RWPE2 (cell line): Measurements from ENCODE around the gene ALK.

Experiments
- ATAC-seq: fragments of 200-7000 bp; cut with Tn5 transposase; 3 replicates; pipeline ENCODE4 v1.9.1; 2021; ENCODE audit warnings: low read depth
- DNase-seq: peaks from one replicate; pipeline ENCODE4 v3.0.0-alpha.2; 2020; ENCODE audit warnings: low spot score
- H3K27ac ChIP-seq: fragments of 450-650 bp; 2 replicates; pipeline ENCODE4 v1.5.1; 2017; ENCODE audit warnings: mild to moderate bottlenecking; ENCODE audit not compliant: poor library complexity, severe bottlenecking
- H3K27me3 ChIP-seq: fragments of 250-450 bp; sonication (Bioruptor Pico); 2 replicates; pipeline ENCODE4 v1.5.1; 2021; ENCODE audit warnings: mild to moderate bottlenecking, moderate library complexity; ENCODE audit not compliant: insufficient read depth, poor library complexity, severe bottlenecking
- H3K36me3 ChIP-seq: fragments of 250-450 bp; sonication (Bioruptor Pico); 2 replicates; pipeline ENCODE4 v1.5.1; 2020; ENCODE audit warnings: low read depth, mild to moderate bottlenecking, moderate library complexity
- H3K4me1 ChIP-seq: fragments of 250-450 bp; sonication (Bioruptor Pico); 2 replicates; pipeline ENCODE4 v1.5.1; 2021; ENCODE audit warnings: mild to moderate bottlenecking, moderate library complexity; ENCODE audit not compliant: insufficient read depth, poor library complexity, severe bottlenecking
- H3K4me3 ChIP-seq: fragments of 250-450 bp; sonication (Bioruptor Pico); 2 replicates; pipeline ENCODE4 v1.5.1; 2021; ENCODE audit warnings: mild to moderate bottlenecking, moderate library complexity; ENCODE audit not compliant: severe bottlenecking
- H3K9me3 ChIP-seq: fragments of 250-450 bp; sonication (Bioruptor Pico); 2 replicates; pipeline ENCODE4 v1.5.1; 2021; ENCODE audit warnings: mild to moderate bottlenecking, moderate library complexity; ENCODE audit not compliant: severe bottlenecking
- TF ChIP-seq, protein P1 (sequence below): fragments of 450-650 bp; IDR thresholded peaks from one replicate; pipeline ENCODE4 v1.5.1; 2017; ENCODE audit warnings: mild to moderate bottlenecking, moderate library complexity; ENCODE audit not compliant: poor library complexity, severe bottlenecking

ALK gene

DNA sequence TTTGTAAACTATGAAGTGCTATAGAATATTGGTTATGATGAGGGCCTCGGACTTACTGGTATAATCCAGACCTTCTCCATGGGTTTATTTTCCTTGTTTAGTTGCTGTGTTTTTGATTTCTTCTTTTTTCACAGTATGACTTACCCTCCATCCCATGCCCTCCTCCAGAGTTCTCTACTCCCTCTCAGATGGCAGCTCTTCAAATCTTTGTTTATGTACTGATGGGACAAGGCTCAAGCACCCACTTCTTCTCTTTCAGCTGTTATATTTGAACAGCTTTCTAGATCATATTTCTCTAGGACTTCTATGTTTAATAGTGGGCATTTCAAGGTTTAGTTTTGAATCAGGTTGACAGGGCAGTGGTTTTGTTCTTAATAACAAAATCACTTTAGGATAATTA lies 762.3 kb downstream of the ALK start:
- H3K27me3 ChIP-seq = no peaks in the 10 kb centered on the region
- H3K4me1 ChIP-seq = no peaks in the 10 kb centered on the region
- no peak overlapping the region for H3K4me3 ChIP-seq
- H3K36me3 ChIP-seq = peaks cover 81% of the 10 kb centered on the region
- H3K9me3 ChIP-seq = no peaks in the 10 kb centered on the region
- DNase-seq (no peak), ATAC-seq (no peak)
- TF ChIP-seq, protein P1, sequence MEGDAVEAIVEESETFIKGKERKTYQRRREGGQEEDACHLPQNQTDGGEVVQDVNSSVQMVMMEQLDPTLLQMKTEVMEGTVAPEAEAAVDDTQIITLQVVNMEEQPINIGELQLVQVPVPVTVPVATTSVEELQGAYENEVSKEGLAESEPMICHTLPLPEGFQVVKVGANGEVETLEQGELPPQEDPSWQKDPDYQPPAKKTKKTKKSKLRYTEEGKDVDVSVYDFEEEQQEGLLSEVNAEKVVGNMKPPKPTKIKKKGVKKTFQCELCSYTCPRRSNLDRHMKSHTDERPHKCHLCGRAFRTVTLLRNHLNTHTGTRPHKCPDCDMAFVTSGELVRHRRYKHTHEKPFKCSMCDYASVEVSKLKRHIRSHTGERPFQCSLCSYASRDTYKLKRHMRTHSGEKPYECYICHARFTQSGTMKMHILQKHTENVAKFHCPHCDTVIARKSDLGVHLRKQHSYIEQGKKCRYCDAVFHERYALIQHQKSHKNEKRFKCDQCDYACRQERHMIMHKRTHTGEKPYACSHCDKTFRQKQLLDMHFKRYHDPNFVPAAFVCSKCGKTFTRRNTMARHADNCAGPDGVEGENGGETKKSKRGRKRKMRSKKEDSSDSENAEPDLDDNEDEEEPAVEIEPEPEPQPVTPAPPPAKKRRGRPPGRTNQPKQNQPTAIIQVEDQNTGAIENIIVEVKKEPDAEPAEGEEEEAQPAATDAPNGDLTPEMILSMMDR = no peak
- no peak overlapping the region for H3K27ac ChIP-seq

DNA sequence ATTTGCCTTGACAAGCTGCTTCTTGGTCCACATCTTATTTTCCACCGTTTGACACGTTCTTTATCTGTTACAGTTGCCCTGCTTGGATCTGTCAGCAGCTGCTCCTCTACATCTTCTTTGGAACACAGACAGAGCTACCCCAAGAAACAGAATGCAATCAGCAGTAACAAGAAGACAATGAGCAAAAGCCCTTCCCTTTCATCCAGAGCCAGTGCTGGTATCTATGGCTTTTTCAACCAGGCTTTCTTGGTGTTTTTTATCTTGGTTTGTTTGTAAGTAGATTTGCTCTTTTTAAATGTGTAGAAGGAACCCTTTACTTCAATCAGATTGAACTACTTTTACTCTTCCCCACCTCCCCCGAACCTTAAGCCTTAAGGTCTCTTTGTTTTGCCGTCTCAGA lies 764.3 kb downstream of the ALK start:
- no peak overlapping the region for H3K27ac ChIP-seq
- ATAC-seq = no peak
- peaks cover 88% of the 10 kb centered on the region for H3K36me3 ChIP-seq
- H3K4me3 ChIP-seq = no peak overlapping the region
- H3K4me1 ChIP-seq = no peaks in the 10 kb centered on the region
- H3K9me3 ChIP-seq = no peaks in the 10 kb centered on the region
- no peak for DNase-seq
- H3K27me3 ChIP-seq = no peaks in the 10 kb centered on the region
- TF ChIP-seq, protein P1 = no peak

DNA sequence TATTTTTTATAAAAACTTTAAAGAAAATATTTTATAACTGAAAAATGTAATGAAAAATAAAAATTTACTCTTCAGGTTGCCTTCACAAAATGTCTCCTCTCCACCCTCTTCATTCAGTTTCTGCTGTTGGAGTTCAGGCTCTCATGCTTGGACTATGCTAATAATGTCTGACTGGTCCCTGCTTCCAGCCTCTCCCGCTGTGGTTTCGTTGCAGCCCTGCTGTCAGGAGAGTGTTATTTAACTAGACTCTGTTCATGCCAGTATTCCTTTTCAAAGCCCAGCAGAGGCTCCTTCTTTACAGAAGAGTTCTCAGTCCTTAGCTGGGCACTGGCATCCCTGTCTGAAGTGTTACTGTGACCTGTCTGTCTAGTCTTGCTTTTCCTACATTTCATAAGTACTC lies 765.8 kb downstream of the ALK start:
- Histone ChIP-seq H3K36me3 (peaks cover 83% of the 10 kb centered on the region), H3K4me3 (no peak overlapping the region), H3K9me3 (no peaks in the 10 kb centered on the region), H3K4me1 (no peaks in the 10 kb centered on the region), H3K27me3 (no peaks in the 10 kb centered on the region), H3K27ac (no peak overlapping the region)
- TF ChIP-seq, protein P1 = no peak
- no peak for DNase-seq
- no peak for ATAC-seq

DNA sequence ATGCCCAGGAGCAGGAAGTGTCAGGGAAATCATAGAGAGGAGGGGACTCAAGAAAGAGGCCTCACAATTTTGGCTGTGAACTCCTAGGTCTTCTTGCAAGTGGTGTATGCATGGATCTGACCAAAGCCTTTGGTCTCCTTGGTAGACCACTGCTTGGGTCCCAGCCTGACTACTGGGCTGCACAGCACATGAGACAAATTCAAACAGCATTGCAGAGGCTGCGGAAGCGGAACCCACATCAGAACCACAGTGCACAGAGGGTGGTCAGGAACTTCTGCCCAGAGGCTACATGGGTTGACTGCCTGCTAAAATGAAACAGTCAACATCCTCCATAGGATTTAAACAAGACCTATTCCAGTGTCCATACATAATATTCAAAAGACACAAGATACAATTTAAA lies 766.8 kb downstream of the ALK start:
- no peaks in the 10 kb centered on the region for H3K27me3 ChIP-seq
- H3K4me3 ChIP-seq = no peak overlapping the region
- DNase-seq (no peak), ATAC-seq (no peak)
- H3K9me3 ChIP-seq = no peaks in the 10 kb centered on the region
- no peaks in the 10 kb centered on the region for H3K4me1 ChIP-seq
- TF ChIP-seq, protein P1 = no peak
- no peak overlapping the region for H3K27ac ChIP-seq
- H3K36me3 ChIP-seq = peaks cover 78% of the 10 kb centered on the region

DNA sequence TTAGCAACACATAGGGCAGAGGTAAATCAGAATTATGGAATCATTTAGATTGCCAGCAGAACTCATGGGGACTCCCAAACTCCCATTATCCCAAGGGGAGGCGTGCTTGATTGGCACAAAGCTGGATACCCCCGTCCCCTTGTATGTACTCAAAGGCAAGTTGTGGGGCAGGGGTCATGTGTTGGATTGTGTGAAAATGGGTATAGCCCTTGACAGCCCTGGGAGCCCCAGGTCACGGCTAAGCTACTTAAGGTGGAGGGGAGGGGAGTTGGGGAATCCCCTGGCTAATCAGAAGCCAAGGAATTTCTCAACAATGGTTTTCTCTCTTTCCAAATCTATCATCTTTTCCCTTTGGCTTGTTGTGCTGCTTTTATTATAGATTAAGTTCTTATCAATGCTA lies 773.4 kb downstream of the ALK start:
- TF ChIP-seq, protein P1 = no peak
- Histone ChIP-seq H3K9me3 (no peaks in the 10 kb centered on the region), H3K36me3 (peaks cover 41% of the 10 kb centered on the region), H3K27me3 (no peaks in the 10 kb centered on the region), H3K4me1 (no peaks in the 10 kb centered on the region), H3K27ac (no peak overlapping the region), H3K4me3 (no peak overlapping the region)
- no peak for DNase-seq
- no peak for ATAC-seq
